HuH-7 (cell line): ENCODE results near the gene EMB.
"Not testable (repeated sequence)": the region's sequence is repeated elsewhere in the genome, so short reads cannot be mapped to it uniquely, and the experiment has no call there.

Experiments used
- DNase-seq: peaks from one replicate; pipeline ENCODE4 v3.0.0; 2011; ENCODE audit warnings: low spot score

Gene EMB

DNA sequence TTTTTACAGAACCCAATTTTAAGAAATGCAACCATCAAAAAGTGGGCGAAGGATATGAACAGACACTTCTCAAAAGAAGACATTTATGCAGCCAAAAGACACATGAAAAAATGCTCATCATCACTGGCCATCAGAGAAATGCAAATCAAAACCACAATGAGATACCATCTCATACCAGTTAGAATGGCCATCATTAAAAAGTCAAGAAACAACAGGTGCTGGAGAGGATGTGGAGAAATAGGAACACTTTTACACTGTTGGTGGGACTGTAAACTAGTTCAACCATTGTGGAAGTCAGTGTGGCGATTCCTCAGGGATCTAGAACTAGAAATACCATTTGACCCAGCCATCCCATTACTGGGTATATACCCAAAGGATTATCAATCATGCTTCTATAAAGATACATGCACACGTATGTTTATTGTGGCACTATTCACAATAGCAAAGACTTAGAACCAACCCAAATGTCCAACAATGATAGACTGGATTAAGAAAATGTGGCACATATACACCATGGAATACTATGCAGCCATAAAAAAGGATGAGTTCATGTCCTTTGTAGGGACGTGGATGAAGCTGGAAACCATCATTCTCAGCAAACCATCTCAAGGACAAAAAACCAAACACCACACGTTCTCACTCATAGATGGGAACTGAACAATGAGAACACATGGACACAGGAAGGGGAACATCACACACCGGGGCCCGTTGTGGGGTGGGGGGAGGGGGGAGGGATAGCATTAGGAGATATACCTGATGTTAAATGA, 19.7 kb downstream of the EMB start:
- not testable (repeated sequence) for DNase-seq

DNA sequence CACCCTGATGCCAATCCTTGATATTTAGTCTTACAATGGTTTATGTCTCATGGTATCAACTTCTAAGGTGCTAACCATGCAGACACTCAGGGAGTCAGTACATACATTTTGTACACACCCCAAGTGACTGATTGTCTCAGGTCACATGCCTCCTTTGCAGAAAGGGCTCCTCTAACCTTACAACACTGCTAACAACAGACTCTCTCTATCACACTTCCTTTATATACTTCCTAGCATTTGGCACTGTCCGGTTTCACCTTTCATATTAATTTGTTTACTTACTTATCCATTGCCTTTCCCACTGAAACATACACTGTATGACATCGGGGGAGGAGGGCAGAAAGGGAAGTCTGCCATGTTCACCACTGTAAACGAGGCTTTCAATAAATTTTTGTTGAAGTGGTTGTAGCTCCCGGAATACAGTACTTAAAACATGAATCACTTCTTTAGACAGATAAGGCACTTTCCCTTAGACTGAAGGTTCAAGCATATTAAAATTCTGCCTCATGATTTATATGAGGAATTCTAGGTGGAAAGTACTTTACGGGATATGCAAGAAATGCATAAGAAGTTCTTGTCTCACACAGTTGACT, 20.6 kb downstream of the EMB start:
- no peak for DNase-seq

DNA sequence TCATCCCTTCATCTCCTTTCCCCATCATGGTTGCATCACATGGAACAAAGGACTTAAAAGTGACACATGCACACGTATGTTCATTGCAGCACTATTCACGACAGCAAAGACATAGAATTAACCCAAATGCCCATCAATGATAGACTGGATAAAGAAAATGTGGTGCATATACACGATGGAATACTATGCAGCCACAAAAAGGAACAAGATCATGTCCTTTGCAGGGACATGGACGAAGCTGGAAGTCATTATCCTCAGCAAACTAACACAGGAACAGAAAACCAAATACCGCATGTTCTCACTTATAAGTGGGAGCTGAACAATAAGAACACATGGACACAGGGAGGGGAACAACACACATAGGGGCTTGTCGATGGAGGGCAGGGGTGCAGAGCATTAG, 21.4 kb downstream of the EMB start:
- DNase-seq, result not testable (repeated sequence)

DNA sequence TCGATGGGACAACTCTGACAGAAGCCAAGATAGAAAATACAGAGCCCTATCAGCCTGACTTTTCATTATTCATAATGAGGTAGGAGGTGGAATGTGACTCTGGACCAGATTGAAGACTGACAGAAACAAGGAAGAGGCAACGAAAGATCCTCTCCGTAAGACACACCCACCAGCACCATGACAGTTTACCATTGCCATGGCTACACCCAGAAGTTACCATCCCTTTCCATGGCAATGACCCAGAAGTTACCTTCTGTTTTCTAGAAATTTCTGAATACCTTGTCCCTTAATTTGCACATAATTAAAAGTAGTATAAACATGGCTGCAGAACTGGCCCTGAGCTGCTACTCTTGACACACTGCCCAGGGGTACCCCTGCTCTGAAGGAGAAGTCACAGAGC, 24.5 kb downstream of the EMB start:
- not testable (repeated sequence) for DNase-seq

DNA sequence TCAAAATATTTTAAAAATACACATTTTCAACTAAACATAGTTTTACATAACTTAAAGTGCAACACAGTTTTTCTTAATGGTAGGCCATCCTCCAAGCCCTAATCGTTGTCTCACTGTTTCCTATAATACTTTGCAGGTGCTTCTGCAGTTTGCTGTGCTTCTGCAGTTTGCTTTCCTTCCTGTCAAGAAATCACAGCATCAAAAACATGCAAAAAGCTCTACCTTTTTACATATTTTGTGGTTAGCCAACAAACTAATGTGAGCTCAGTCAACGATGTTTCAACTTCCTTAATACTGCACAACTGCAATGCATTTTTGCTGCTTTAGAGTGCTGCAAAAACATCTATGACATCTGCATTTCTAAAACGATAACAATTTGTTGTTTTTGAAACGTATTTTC, 25.2 kb downstream of the EMB start:
- no peak for DNase-seq

DNA sequence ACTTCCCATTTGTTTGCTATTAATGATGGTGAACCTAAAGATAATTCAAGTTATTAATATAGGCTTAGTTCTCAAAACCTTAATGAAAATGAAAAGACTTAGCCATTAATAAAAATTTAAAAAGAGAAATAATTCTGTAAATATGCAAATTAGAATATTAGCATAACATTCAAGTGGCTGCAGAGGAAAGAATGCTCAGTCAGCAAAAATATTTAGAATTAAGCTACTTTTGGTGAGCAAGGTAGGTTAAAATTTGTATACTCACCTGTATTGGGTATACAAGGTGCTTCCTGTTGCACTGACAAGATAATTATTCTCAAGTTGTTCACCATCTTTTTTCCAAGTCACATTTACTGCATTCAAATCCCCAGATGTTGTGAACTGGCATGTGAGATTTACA, 30.2 kb downstream of the EMB start:
- not testable (repeated sequence) for DNase-seq

DNA sequence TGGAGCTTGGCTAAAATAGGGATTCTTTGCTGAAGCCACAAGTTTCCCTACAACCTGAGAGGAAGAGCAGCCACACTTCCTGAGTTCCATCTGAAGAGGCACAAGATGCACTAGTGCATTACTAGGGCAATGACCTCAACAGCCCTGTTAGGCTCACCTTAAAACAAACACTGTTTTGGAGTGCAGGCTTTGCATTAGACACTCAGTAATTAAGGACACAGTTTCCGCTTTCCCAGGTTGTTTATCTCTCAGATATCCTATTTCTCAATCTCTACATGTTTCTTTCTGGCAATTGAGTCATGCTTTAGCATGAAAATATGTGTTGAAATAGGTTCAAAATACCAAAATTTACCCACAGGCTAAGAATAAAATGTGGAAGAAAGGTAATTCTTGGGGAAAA, 34.2 kb downstream of the EMB start:
- DNase-seq, result no peak

DNA sequence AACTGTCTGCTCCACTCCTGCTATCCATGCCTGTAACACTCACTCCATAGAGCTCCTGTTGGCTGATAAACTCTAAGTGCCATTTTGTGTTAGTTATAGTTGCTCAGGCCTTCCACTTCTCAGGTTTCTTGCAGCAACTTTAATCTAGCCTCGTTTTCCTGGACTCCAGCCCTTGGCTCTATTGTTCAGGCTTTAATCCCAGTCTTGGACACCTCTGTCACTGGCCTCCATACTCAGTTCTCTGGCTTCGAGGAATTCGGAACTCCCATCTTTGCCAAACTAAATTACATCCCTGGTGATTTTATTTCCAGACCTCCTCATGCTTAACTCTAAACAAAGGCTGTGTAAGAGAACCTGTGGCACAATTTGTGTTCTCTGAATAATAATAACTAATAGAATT, 39.8 kb downstream of the EMB start:
- no peak for DNase-seq

DNA sequence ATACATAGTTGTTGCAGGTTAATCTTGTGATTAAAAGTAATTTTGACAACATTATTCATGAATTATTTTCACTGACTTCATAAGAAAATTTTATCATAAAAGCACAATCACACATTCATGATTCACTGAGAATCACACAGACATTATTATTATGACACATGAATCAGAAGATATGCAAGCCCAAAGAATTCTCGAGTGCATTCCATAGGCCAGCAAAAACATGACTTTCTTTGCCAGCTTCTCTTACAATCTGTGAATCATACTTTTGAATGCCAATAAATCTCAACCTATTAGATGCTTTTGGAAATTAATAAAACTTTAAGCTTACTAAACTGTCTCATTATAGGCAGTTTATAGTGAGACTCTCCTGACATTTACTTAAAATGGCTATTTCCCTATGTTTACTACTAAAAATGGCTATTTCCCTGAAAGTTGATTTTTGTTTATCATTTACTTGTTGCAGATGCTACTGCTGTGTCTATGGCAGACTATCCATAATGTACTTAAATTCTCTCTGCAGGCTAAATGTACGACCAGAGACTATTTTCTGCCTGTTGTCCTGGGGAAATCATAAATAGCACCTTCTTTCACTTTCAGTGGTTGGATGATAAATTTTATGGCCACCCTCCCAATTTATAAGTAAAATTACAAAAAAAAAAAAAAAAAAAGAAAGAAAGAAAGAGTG, 47.0 kb downstream of the EMB start:
- DNase-seq, result not testable (repeated sequence)

DNA sequence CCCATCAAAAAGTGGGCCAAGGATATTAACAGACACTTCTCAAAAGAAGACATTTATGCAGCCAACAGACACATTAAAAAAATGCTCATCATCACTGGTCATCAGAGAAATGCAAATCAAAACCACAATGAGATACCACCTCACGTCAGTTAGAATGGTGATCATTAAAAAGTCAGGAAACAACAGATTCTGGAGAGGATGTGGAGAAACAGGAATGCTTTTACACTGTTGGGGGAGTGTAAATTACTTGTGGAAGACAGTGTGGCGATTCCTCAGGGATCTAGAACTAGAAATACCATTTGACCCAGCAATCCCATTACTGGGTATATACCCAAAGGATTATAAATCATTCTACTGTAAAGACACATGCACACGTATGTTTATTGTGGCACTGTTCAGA, 48.8 kb downstream of the EMB start:
- DNase-seq, result not testable (repeated sequence)

DNA sequence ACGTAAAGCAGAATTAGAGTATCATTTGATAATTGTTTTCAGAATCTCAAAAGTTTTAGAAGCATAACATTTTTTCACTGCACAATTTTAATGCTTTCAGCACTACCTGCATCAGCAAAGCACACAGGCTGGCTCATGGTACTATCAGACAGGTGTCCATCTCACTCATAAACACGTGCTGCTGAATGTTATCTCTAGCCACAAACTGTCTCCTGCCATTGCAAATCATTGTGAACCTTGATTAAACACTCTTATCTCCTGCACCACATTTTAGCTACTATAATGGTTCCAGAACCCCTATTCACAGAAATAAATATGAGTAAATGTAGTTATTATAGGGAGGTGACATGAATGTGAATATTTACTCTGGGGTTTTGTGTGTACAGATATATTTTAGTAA, 56.7 kb downstream of the EMB start:
- DNase-seq, result not testable (repeated sequence)

DNA sequence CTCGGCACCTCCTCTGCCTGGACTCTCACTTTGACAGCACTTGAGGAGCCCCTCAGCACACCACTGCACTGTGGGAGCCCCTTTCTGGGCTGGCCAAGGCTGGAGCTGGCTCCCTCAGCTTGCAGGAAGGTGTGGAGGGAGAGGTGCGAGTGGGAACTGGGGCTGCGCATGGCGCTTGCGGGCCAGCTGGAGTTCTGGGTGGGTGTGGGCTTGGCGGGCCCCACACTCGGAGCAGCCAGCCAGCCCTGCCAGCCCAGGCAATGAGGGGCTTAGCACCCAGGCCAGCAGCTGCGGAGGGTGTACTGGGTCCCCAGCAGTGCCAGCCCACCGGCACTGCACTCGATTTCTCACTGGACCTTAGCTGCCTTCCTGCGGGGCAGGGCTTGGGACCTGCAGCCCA, 64.4 kb downstream of the EMB start:
- not testable (repeated sequence) for DNase-seq

DNA sequence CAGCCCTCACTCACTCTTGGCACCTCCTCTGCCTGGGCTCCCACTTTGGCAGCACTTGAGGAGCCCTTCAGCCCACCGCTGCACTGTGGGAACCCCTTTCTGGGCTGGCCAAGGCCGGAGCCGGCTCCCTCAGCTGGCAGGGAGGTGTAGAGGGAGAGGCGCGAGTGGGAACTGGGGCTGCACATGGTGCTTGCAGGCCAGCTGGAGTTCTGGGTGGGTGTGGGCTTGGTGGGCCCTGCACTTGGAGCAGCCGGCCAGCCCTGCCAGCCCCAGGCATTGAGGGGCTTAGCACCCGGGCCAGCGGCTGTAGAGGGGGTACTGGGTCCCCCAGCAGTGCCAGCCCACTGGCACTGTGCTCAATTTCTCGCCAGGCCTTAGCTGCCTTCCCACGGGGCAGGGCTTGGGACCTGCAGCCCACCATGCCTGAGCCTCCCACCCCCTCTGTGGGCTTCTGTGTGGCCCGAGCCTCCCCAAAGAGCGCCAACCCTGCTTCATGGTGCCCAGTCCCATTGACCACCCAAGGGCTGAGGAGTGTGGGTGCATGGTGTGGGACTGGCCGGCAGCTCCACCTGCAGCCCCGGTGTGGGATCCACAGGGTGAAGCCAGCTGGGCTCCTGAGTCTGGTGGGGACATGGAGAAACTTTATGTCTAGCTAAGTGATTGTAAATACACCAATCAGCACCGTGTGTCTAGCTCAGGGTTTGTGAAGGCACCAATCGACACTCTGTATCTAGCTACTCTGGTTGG, 71.6 kb downstream of the EMB start:
- DNase-seq, result not testable (repeated sequence)

DNA sequence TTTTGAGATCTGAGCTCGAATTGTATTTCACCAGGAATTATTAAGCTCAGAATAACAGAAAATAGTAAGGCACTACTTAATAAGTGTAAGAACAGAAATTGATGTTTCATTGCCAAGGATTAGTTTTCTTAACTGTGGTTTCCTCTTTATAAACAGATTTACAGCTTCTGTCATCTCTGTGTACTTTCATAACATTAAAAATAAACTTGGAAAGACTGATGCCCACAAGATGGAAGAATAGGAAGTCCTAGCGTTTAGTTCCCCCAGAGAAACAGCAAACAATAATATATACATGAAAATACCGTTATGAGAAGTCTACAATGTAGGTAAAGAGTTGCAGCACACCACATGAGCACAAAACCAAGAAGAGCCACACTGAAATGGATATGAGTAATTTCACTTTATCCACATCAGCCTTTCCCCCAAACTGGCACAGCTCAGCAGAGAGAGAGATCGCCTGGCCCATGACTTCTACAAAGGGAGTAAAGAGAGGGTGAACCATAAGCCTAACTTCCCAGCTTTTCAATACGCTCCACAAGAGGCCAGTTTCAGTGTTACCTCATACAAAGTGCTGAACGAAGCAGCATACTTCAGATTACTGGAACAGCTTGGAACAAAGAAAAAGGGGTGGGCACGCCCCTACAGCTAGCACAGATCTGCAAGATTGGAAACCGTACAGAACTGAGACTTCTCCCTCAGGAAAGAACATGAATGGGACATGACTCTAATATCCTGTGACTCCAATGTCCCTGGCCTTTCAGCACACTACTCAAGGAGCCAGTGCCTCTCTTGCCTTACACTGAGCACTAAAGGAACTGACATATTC, 75.4 kb downstream of the EMB start:
- DNase-seq, result no peak

DNA sequence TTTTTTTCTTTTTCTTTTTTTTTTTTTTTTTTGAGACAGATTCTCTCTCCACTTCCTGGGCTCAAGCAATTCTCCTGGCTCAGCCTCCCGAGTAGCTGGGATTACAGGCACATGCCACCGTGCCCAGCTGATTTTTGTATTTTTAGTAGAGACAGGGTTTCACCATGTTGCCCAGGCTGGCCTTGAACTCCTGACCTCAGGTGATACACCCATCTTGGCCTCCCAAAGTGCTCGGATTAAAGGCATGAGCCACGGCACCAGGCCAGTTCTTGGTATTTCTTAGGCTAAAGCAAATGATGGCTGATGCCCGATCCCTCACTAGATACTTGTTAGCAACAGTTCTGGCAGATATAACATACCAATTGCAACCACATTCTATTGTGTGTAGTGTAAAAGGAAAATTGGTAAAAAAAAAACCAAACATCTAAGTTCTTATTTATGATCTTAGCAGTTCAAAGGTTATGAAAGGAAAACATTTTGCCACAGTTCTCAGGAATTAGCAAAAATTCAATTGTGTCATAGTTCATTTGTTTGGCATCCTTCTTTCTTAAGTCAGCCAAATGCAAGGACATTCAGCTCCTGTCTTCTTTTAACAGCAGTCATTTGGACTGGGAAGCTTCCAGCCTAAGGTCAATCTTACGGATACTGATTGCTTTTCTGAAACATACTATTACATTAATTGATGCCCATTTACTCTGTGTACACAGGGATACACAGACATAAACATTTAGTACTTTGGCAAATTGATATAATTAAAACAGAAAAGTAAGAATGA, 76.4 kb downstream of the EMB start:
- not testable (repeated sequence) for DNase-seq

DNA sequence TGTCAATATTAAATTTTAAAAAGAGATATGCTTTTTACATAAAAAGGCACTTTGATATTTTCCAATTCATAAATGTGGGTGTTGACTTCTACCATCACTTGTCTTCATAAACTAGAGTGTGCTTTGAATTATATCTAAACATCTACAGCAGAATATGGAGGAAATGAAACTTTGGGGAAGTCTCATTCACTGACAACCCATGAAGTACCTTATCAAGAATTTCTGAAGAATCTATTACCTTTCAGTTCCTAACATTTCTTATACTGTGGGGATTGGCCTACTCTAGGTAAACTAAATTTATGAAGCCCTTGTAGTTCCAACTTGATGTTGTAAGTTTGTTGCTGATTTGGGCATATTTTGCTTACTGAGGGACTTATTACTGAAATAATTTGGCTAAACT, 81.9 kb downstream of the EMB start:
- no peak for DNase-seq

DNA sequence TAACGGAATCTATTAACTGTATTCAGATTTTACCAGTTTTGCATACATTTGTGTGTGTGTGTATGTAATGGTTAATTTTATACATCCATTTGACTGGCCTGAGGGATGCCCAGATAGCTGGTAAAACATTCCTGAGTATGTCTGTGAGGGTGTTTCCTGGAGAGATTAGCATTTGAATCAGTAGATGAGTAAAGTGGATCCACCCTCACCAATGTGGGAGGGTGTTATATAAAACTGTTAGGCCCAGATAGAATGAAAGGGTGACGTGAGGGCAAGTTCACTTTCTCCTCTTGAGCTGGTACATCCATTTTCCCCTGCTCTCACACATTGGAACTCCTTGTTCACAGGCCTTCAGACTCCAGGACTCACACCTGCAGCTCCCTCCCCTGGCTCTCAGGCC, 88.7 kb downstream of the EMB start:
- no peak for DNase-seq
